ENCODE data around the gene ENDOV. TPM values are rescaled to one million over a fixed set of nuclear protein-coding genes. Genes with fewer than 3 reads are reported as not detected.

Gene ENDOV
- total and polyA plus RNA-seq, 2 donors (not counting 1 experiment from before 2014, with no cell fraction given): 13.1 to 28.7 TPM

DNA sequence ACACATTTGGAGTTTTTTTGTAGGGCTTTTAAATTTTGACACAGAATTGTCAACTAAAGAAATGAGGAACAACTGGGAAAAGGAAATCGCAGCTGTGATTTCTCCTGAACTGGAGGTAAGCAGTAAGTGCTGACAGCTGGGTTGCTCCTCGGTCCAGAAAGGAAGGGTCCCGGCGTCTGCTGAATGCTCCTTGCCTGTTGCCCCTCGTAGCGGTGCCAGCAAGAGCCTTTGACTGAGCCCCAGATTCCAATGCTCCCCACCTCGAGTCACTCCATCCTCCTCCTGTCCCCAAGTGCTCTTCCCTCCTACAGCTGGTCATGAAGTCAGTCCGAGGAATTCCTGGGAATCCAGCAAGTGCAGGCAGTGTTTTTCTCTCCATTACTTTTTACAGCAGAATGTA, 32.0 kb upstream of the ENDOV start:
- H3K9ac ChIP-seq (ENCODE audit: insufficient read depth, low read length): no peak overlapping the region
- H3K27ac ChIP-seq (ENCODE audit: insufficient read depth, low read length): no peak overlapping the region
- H3K9me3 ChIP-seq (ENCODE audit: control insufficient read depth, insufficient read depth, low read depth, low read length): no peaks in the 10 kb centered on the region
- no peak for DNase-seq (ENCODE audit: low read depth in 2 of 2)
- H3K36me3 ChIP-seq (ENCODE audit: control insufficient read depth, insufficient read depth, low read length): peaks cover 48% of the 10 kb centered on the region
- no peaks in the 10 kb centered on the region for H4K20me1 ChIP-seq (ENCODE audit: control insufficient read depth, extremely low read depth, insufficient read depth, low read length)
- no peak for TF ChIP-seq EZH2 (IDR thresholded peaks at IDR 0.05; ENCODE audit: low read length, missing control alignments)
- TF ChIP-seq, protein P1, sequence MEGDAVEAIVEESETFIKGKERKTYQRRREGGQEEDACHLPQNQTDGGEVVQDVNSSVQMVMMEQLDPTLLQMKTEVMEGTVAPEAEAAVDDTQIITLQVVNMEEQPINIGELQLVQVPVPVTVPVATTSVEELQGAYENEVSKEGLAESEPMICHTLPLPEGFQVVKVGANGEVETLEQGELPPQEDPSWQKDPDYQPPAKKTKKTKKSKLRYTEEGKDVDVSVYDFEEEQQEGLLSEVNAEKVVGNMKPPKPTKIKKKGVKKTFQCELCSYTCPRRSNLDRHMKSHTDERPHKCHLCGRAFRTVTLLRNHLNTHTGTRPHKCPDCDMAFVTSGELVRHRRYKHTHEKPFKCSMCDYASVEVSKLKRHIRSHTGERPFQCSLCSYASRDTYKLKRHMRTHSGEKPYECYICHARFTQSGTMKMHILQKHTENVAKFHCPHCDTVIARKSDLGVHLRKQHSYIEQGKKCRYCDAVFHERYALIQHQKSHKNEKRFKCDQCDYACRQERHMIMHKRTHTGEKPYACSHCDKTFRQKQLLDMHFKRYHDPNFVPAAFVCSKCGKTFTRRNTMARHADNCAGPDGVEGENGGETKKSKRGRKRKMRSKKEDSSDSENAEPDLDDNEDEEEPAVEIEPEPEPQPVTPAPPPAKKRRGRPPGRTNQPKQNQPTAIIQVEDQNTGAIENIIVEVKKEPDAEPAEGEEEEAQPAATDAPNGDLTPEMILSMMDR (conservative IDR thresholded peaks at IDR 0.05 in 1 of 2, IDR thresholded peaks at IDR 0.05 in 1 of 2; ENCODE audit: low read depth in 1 of 2, low read length in 2 of 2): no peak
- H3K4me1 ChIP-seq (ENCODE audit: control insufficient read depth, extremely low read depth, insufficient read depth, low read length): no peaks in the 10 kb centered on the region
- H3K4me3 ChIP-seq (replicated peaks in 1 of 4; ENCODE audit: control extremely low read depth in 1 of 4, insufficient read depth in 1 of 4, low read depth in 3 of 4, low read length in 4 of 4): no peak overlapping the region
- no peaks in the 10 kb centered on the region for H3K27me3 ChIP-seq (ENCODE audit: control insufficient read depth, insufficient read depth, low read length)
- no peak overlapping the region for H3K4me2 ChIP-seq (ENCODE audit: extremely low read depth, insufficient read depth, low read length)
- H2AFZ ChIP-seq (ENCODE audit: low read length): no peak overlapping the region
- no peaks in the 10 kb centered on the region for H3K79me2 ChIP-seq (ENCODE audit: control insufficient read depth, insufficient read depth, low read length)

DNA sequence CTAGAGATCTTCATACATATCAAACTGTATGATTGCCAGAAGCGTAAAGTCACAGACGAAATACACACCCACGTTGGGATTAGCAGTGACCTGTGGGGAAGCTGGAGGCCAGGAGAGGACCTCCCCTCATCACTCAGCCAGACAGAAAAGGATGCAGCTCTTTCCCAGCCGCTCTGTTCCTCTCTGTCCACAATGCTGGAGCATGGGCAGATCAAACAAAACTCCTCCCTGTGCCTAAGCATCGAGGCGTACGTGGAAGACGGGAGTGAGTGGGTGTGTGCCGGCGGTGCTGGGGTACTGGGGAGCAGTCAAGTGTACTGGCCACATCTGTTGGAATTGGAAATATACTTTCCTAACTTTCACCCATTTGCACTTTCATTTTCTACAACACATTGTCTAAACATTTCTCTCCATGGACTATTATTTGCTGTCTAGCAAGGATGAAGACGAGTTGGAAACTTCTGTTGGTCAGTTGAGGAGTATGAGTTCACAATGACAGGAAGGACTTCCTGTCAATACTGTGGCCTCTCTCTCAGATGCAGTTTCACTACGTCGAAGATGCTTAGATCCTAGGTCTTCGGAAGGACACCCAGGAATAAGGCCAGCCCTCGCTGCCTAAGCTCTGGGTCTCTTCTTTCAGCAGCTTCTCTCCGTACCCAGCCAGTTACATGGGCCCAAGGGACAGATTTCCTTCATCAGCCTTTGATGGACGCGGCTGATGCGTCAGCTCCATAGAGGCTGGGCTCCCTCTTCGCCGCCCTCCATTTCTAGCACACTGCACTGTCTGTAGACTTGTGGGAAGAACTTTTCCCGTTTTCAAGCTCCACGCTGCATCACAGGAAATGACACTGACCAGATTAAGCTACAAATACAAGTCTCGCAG, 30.6 kb upstream of the ENDOV start:
- no peak overlapping the region for H3K4me2 ChIP-seq (ENCODE audit: extremely low read depth, insufficient read depth, low read length)
- H3K79me2 ChIP-seq (ENCODE audit: control insufficient read depth, insufficient read depth, low read length): no peaks in the 10 kb centered on the region
- H2AFZ ChIP-seq (ENCODE audit: low read length): no peak overlapping the region
- H3K27ac ChIP-seq (ENCODE audit: insufficient read depth, low read length): peak overlapping the region; percentile 40
- peaks cover 53% of the 10 kb centered on the region for H3K36me3 ChIP-seq (ENCODE audit: control insufficient read depth, insufficient read depth, low read length)
- no peak overlapping the region for H3K9ac ChIP-seq (ENCODE audit: insufficient read depth, low read length)
- no peaks in the 10 kb centered on the region for H4K20me1 ChIP-seq (ENCODE audit: control insufficient read depth, extremely low read depth, insufficient read depth, low read length)
- no peaks in the 10 kb centered on the region for H3K4me1 ChIP-seq (ENCODE audit: control insufficient read depth, extremely low read depth, insufficient read depth, low read length)
- DNase-seq (ENCODE audit: low read depth in 2 of 2): no peak
- TF ChIP-seq, protein P1 (conservative IDR thresholded peaks at IDR 0.05 in 1 of 2, IDR thresholded peaks at IDR 0.05 in 1 of 2; ENCODE audit: low read depth in 1 of 2, low read length in 2 of 2): no peak
- TF ChIP-seq EZH2 (IDR thresholded peaks at IDR 0.05; ENCODE audit: low read length, missing control alignments): no peak
- no peaks in the 10 kb centered on the region for H3K27me3 ChIP-seq (ENCODE audit: control insufficient read depth, insufficient read depth, low read length)
- no peaks in the 10 kb centered on the region for H3K9me3 ChIP-seq (ENCODE audit: control insufficient read depth, insufficient read depth, low read depth, low read length)
- no peak overlapping the region for H3K4me3 ChIP-seq (replicated peaks in 1 of 4; ENCODE audit: control extremely low read depth in 1 of 4, insufficient read depth in 1 of 4, low read depth in 3 of 4, low read length in 4 of 4)

DNA sequence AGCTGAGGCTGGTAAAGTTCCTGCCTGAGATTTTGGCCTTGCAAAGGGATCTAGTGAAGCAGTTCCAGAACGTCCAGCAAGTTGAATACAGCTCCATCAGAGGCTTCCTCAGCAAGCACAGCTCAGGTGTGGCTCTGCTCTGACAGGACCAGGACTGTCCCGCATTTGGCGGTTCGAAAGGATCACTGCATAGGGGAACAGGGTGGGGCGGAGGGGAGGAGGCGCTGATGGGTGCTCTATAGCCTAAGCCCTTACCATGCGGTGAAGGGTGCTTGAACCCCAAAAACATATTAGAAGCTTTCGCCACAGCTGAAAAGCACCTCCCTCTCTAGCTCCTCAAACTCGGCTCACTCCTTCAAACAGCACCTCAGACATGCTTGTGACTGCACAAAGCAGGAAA, 29.9 kb upstream of the ENDOV start:
- Histone ChIP-seq H3K4me2 (ENCODE audit: extremely low read depth, insufficient read depth, low read length) (no peak overlapping the region), H3K9ac (ENCODE audit: insufficient read depth, low read length) (no peak overlapping the region), H3K4me1 (ENCODE audit: control insufficient read depth, extremely low read depth, insufficient read depth, low read length) (no peaks in the 10 kb centered on the region), H3K9me3 (ENCODE audit: control insufficient read depth, insufficient read depth, low read depth, low read length) (no peaks in the 10 kb centered on the region), H3K79me2 (ENCODE audit: control insufficient read depth, insufficient read depth, low read length) (no peaks in the 10 kb centered on the region), H3K36me3 (ENCODE audit: control insufficient read depth, insufficient read depth, low read length) (peaks cover 53% of the 10 kb centered on the region), H4K20me1 (ENCODE audit: control insufficient read depth, extremely low read depth, insufficient read depth, low read length) (no peaks in the 10 kb centered on the region), H3K27ac (ENCODE audit: insufficient read depth, low read length) (no peak overlapping the region), H2AFZ (ENCODE audit: low read length) (no peak overlapping the region), H3K27me3 (ENCODE audit: control insufficient read depth, insufficient read depth, low read length) (no peaks in the 10 kb centered on the region), H3K4me3 (replicated peaks in 1 of 4; ENCODE audit: control extremely low read depth in 1 of 4, insufficient read depth in 1 of 4, low read depth in 3 of 4, low read length in 4 of 4) (no peak overlapping the region)
- DNase-seq (ENCODE audit: low read depth in 2 of 2): no peak
- no peak for TF ChIP-seq EZH2 (IDR thresholded peaks at IDR 0.05; ENCODE audit: low read length, missing control alignments)
- TF ChIP-seq, protein P1 (conservative IDR thresholded peaks at IDR 0.05 in 1 of 2, IDR thresholded peaks at IDR 0.05 in 1 of 2; ENCODE audit: low read depth in 1 of 2, low read length in 2 of 2): no peak

Data from fibroblast of lung (primary cell).